Calu3 (cell line): ENCODE data around the gene PHC3. TPM values are rescaled to one million over a fixed set of nuclear protein-coding genes. Genes with fewer than 3 reads are reported as not detected.
A peak's percentile ranks its signal among the peaks of the same experiment; 100 is the strongest.

Experiments
- BruUV-seq: library from RNA; stranded (reverse); fragments of 400-500 nt; replicated peaks from 2 replicates; lab custom pipeline; 2021; lab: Mats Ljungman, UMichigan
- CTCF ChIA-PET: fragments of 300-600 bp; sonication (Branson Sonifier 250); formaldehyde crosslinking; loops from one replicate; lab custom pipeline; 2022; ENCODE audit warnings: antibody characterized with exemption; lab: Charles Lee
- DNase-seq: peaks from one replicate; pipeline ENCODE4 v3.0.0; 2022
- H3K27ac Mint-ChIP-seq: one replicate; pipeline ENCODE4 v1.8.0; 2022; ENCODE audit warnings: mixed read lengths; ENCODE audit not compliant: unreplicated experiment
- H3K27me3 Mint-ChIP-seq: one replicate; pipeline ENCODE4 v1.8.0; 2022; ENCODE audit warnings: mixed read lengths; ENCODE audit not compliant: unreplicated experiment
- H3K36me3 Mint-ChIP-seq: one replicate; pipeline ENCODE4 v1.8.0; 2022; ENCODE audit warnings: mild to moderate bottlenecking, moderate library complexity, mixed read lengths; ENCODE audit not compliant: insufficient read depth, unreplicated experiment
- H3K4me1 Mint-ChIP-seq: one replicate; pipeline ENCODE4 v1.8.0; 2022; ENCODE audit warnings: mild to moderate bottlenecking, low read depth, mixed read lengths; ENCODE audit not compliant: unreplicated experiment
- H3K4me3 Mint-ChIP-seq: one replicate; pipeline ENCODE4 v1.8.0; 2022; ENCODE audit warnings: mild to moderate bottlenecking, low read depth, moderate library complexity, mixed read lengths; ENCODE audit not compliant: unreplicated experiment
- H3K9me3 Mint-ChIP-seq: one replicate; pipeline ENCODE4 v1.8.0; 2022; ENCODE audit warnings: low read depth, mixed read lengths; ENCODE audit not compliant: unreplicated experiment
- CTCF ChIP-seq: fragments of 200-600 bp; IDR thresholded peaks from one replicate; pipeline ENCODE4 v1.8.0; 2022; ENCODE audit warnings: antibody characterized with exemption; ENCODE audit not compliant: unreplicated experiment
- intact Hi-C: fragments of 100-400 bp; cut with micrococcal nuclease; formaldehyde crosslinking; loops from one replicate; pipeline ENCODE4 v1.10.0; 2022; ENCODE audit not compliant: unreplicated experiment
- total RNA-seq: library from RNA; stranded (reverse); gene quantifications from 2 replicates; pipeline ENCODE4 v1.2.3, GENCODE V29; 2022

Gene PHC3
- total RNA-seq, 1 experiment from 2014 or later: 113 TPM

DNA sequence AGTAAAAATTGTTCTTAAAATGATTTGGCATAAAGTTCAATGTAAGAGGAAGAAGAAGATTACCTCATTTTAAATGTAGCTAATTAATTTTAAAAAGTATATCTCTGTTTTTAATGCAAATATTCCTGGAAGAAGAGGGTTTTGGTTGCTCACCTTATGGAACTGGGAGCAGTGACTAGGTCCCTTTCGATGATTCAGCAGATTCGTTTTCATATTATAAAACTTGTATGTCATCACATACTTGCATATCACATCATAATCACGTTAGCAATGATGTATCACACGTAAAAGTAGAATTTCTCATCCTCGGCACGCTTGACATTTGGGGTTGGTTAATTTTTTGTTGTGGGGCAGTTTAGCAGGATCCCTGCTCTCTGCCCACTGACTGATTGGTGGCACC is 96.1 kb downstream of the PHC3 start:
- CTCF ChIA-PET: no interaction called here
- peaks cover 36% of the 10 kb centered on the region for H3K36me3 Mint-ChIP-seq
- H3K27ac Mint-ChIP-seq: no peak overlapping the region
- H3K27me3 Mint-ChIP-seq: no peaks in the 10 kb centered on the region
- DNase-seq: no peak
- no peak overlapping the region for H3K4me3 Mint-ChIP-seq
- no peaks in the 10 kb centered on the region for H3K9me3 Mint-ChIP-seq
- peaks cover 7% of the 10 kb centered on the region for H3K4me1 Mint-ChIP-seq
- no peak for TF ChIP-seq CTCF
- intact Hi-C loops: no loop called here
- no TSS peak for BruUV-seq

- no TSS peak for BruUV-seq
These were observed 98.2 kb downstream of the PHC3 start for GRCh38 chr3:170083343-170083742.

GRCh38 chr3:170081079-170081741 is 100.3 kb downstream of the PHC3 start:
- Mint-ChIP-seq H3K27me3 (no peaks in the 10 kb centered on the region), H3K4me3 (no peak overlapping the region), H3K36me3 (peaks cover 46% of the 10 kb centered on the region), H3K4me1 (peaks cover 19% of the 10 kb centered on the region), H3K9me3 (no peaks in the 10 kb centered on the region), H3K27ac (no peak overlapping the region)
- intact Hi-C loops: no loop called here
- BruUV-seq: no TSS peak
- CTCF ChIA-PET: interaction anchor here (1.0 kb wide), 1 partner anchor 8 kb away, joined by 3 read pairs; no protein-coding TSS in a partner anchor
- TF ChIP-seq CTCF: no peak
- no peak for DNase-seq

More at GRCh38 chr3:170083343-170083742, 98.2 kb downstream of the PHC3 start:
- H3K27me3 Mint-ChIP-seq: no peaks in the 10 kb centered on the region
- CTCF ChIA-PET: interaction anchor here (0.5 to 1.9 kb wide), 2 partner anchors 11 to 774 kb away, joined by 3 to 4 read pairs; no protein-coding TSS in a partner anchor
- H3K27ac Mint-ChIP-seq: peak overlapping the region; percentile 1
- H3K4me3 Mint-ChIP-seq: no peak overlapping the region
- peaks cover 19% of the 10 kb centered on the region for H3K4me1 Mint-ChIP-seq
- TF ChIP-seq CTCF: no peak
- peaks cover 38% of the 10 kb centered on the region for H3K36me3 Mint-ChIP-seq
- intact Hi-C loops: no loop called here
- H3K9me3 Mint-ChIP-seq: no peaks in the 10 kb centered on the region
- DNase-seq: no peak

- peak overlapping the region; percentile 7 for H3K4me3 Mint-ChIP-seq
- intact Hi-C loops: no loop called here
- H3K27ac Mint-ChIP-seq: peak overlapping the region; percentile 16
- TF ChIP-seq CTCF: no peak
- no peaks in the 10 kb centered on the region for H3K9me3 Mint-ChIP-seq
- no peak for DNase-seq
- CTCF ChIA-PET: interaction anchor here (1.0 kb wide), 1 partner anchor 9 kb away, joined by 3 read pairs; no protein-coding TSS in a partner anchor
- no TSS peak for BruUV-seq
- peaks cover 19% of the 10 kb centered on the region for H3K4me1 Mint-ChIP-seq
- H3K36me3 Mint-ChIP-seq: peaks cover 44% of the 10 kb centered on the region
- no peaks in the 10 kb centered on the region for H3K27me3 Mint-ChIP-seq
These were observed 100.9 kb downstream of the PHC3 start for GRCh38 chr3:170080605-170081004.
